ENCODE measurements around the gene BUB1. TPM values are rescaled to one million over a fixed set of nuclear protein-coding genes. Genes with fewer than 3 reads are reported as not detected.

The BUB1 gene
- 1 to 10 TPM; 1.6 to 3.5 TPM for total RNA-seq
- 2.2 TPM for polyA plus RNA-seq (2013, experiment 1 of 2)
- 4.1 TPM for polyA plus RNA-seq (2013, experiment 2 of 2)
- 0.85 to 169 (median 5.3) reads per million in 172 experiments for total RNA-seq

- H3K27me3 Mint-ChIP-seq: no peaks in the 10 kb centered on the region
- H3K4me3 Mint-ChIP-seq: peak within 1 kb of the TSS; percentile 98
- CTCF ChIA-PET: no interaction called here
- Histone ChIP-seq H3K27me3 (ENCODE audit: control insufficient read depth in 1 of 2, insufficient read depth in 2 of 2, low read length in 2 of 2) (no peaks in the 10 kb centered on the region), H3K4me1 (ENCODE audit: insufficient read depth, low read length) (peaks cover 27% of the 10 kb centered on the region), H3K36me3 (ENCODE audit: insufficient read depth, low read length) (no peaks in the 10 kb centered on the region), H3K4me3 (ENCODE audit: low read length) (peak within 1 kb of the TSS; percentile 93), H3K27ac (ENCODE audit: low read depth in 1 of 2, low read length in 2 of 2) (peak within 1 kb of the TSS; percentile 55 to 63), H3K9me3 (ENCODE audit: control insufficient read depth in 1 of 2, insufficient read depth in 1 of 2, low read length in 2 of 2) (no peaks in the 10 kb centered on the region)
- intact Hi-C loops (cut with DNase I, micrococcal nuclease): loop anchor here (2.0 to 5.0 kb wide), 4 partner anchors 70 to 1375 kb away; no protein-coding TSS in a partner anchor
- peaks cover 21% of the 10 kb centered on the region for H3K4me1 Mint-ChIP-seq (ENCODE audit: low read depth)
- H3K36me3 Mint-ChIP-seq (ENCODE audit: low read depth): peaks cover 5% of the 10 kb centered on the region
- H3K27ac Mint-ChIP-seq: peak within 1 kb of the TSS; percentile 89
- peak; percentile 90 to 98 (median 94) for DNase-seq
- no peaks in the 10 kb centered on the region for H3K9me3 Mint-ChIP-seq
- POLR2A ChIA-PET: interaction anchor here (0.6 to 1.6 kb wide), 4 partner anchors 10 to 443 kb away, joined by 3 to 4 read pairs (median 4); partner anchors contain the start of gene BCL2L11
- peak; percentile 98 for ATAC-seq (ENCODE audit: poor library complexity)
- no peak for TF ChIP-seq CTCF (IDR thresholded peaks at IDR 0.05)
Measured at GRCh38 chr2:110677530-110678456, at the start of gene BUB1. Gene BUB1 (minus strand): TSS chr2:110678063. CDS start chr2:110677995, 68 bp downstream.

- Mint-ChIP-seq H3K4me3 (no peak overlapping the region), H3K27ac (no peak overlapping the region), H3K4me1 (ENCODE audit: low read depth) (no peaks in the 10 kb centered on the region), H3K9me3 (no peaks in the 10 kb centered on the region), H3K36me3 (ENCODE audit: low read depth) (no peaks in the 10 kb centered on the region), H3K27me3 (peaks cover 24% of the 10 kb centered on the region)
- no peak for DNase-seq
- Histone ChIP-seq H3K4me1 (ENCODE audit: insufficient read depth, low read length) (no peaks in the 10 kb centered on the region), H3K27ac (ENCODE audit: low read depth in 1 of 2, low read length in 2 of 2) (no peak overlapping the region), H3K4me3 (ENCODE audit: low read length) (no peak overlapping the region), H3K27me3 (ENCODE audit: control insufficient read depth in 1 of 2, insufficient read depth in 2 of 2, low read length in 2 of 2) (peaks cover 8 to 10% of the 10 kb centered on the region in 2 experiments), H3K36me3 (ENCODE audit: insufficient read depth, low read length) (no peaks in the 10 kb centered on the region), H3K9me3 (ENCODE audit: control insufficient read depth in 1 of 2, insufficient read depth in 1 of 2, low read length in 2 of 2) (no peaks in the 10 kb centered on the region)
- no peak for TF ChIP-seq CTCF (IDR thresholded peaks at IDR 0.05)
- CTCF ChIA-PET: no interaction called here
- POLR2A ChIA-PET: no interaction called here
- intact Hi-C loops (cut with DNase I, micrococcal nuclease): no loop called here
- no peak for ATAC-seq (ENCODE audit: poor library complexity)
Measured at GRCh38 chr2:110726285-110726684, 48.4 kb upstream of the BUB1 start.

- Mint-ChIP-seq H3K27me3 (peaks cover 24% of the 10 kb centered on the region), H3K36me3 (ENCODE audit: low read depth) (no peaks in the 10 kb centered on the region), H3K9me3 (no peaks in the 10 kb centered on the region), H3K4me3 (no peak overlapping the region), H3K27ac (no peak overlapping the region), H3K4me1 (ENCODE audit: low read depth) (no peaks in the 10 kb centered on the region)
- DNase-seq (no peak), ATAC-seq (ENCODE audit: poor library complexity) (no peak)
- Histone ChIP-seq H3K27me3 (ENCODE audit: control insufficient read depth in 1 of 2, insufficient read depth in 2 of 2, low read length in 2 of 2) (peaks cover 5 to 10% of the 10 kb centered on the region in 2 experiments), H3K27ac (ENCODE audit: low read depth in 1 of 2, low read length in 2 of 2) (no peak overlapping the region), H3K36me3 (ENCODE audit: insufficient read depth, low read length) (no peaks in the 10 kb centered on the region), H3K4me1 (ENCODE audit: insufficient read depth, low read length) (no peaks in the 10 kb centered on the region), H3K4me3 (ENCODE audit: low read length) (no peak overlapping the region), H3K9me3 (ENCODE audit: control insufficient read depth in 1 of 2, insufficient read depth in 1 of 2, low read length in 2 of 2) (no peaks in the 10 kb centered on the region)
- ChIA-PET CTCF (no interaction called here), POLR2A (no interaction called here)
- intact Hi-C loops (cut with DNase I, micrococcal nuclease): no loop called here
- TF ChIP-seq CTCF (IDR thresholded peaks at IDR 0.05): no peak
Measured at GRCh38 chr2:110725859-110726258, 48.0 kb upstream of the BUB1 start.
